Activated CD4-positive, alpha-beta T cell treated with anti-CD3 and anti-CD28 coated beads for 36 hours (primary cell): Measurements from ENCODE around the gene IGFL1. TPM values are rescaled to one million over a fixed set of nuclear protein-coding genes. Genes with fewer than 3 reads are reported as not detected.
"Not testable (repeated sequence)": the region's sequence is repeated elsewhere in the genome, so short reads cannot be mapped to it uniquely, and the experiment has no call there.

ENCODE experiments used
- ATAC-seq: fragments of 200-7000 bp; cut with Tn5 transposase; one replicate; pipeline ENCODE4 v1.10.0; 2021; ENCODE audit warnings: mild to moderate bottlenecking, moderate library complexity
- CTCF ChIA-PET: fragments of 350-600 bp; sonication (Branson Sonifier 250); formaldehyde crosslinking; loops from one replicate; lab custom pipeline; 2021; ENCODE audit warnings: antibody characterized with exemption; lab: Charles Lee
- POLR2A ChIA-PET: fragments of 350-600 bp; sonication (Branson Sonifier 250); formaldehyde crosslinking; loops from one replicate; lab custom pipeline; 2021; ENCODE audit warnings: antibody characterized with exemption, inconsistent platforms; lab: Charles Lee
- DNase-seq: peaks from one replicate; pipeline ENCODE4 v3.0.0-alpha.2; 2020
- H3K27ac Mint-ChIP-seq: one replicate; pipeline ENCODE4 v1.8.0; 2021; ENCODE audit warnings: mixed read lengths
- H3K27me3 Mint-ChIP-seq: one replicate; pipeline ENCODE4 v1.8.0; 2021; ENCODE audit warnings: mixed read lengths
- H3K36me3 Mint-ChIP-seq: one replicate; pipeline ENCODE4 v1.8.0; 2021; ENCODE audit warnings: low read depth, mixed read lengths
- H3K4me1 Mint-ChIP-seq: one replicate; pipeline ENCODE4 v1.8.0; 2021; ENCODE audit warnings: mixed read lengths
- H3K4me3 Mint-ChIP-seq: one replicate; pipeline ENCODE4 v1.8.0; 2021; ENCODE audit warnings: mild to moderate bottlenecking, moderate library complexity, mixed read lengths
- H3K9me3 Mint-ChIP-seq: one replicate; pipeline ENCODE4 v1.8.0; 2021; ENCODE audit warnings: low read depth, mixed read lengths
- intact Hi-C, 2 experiments: fragments of 100-400 bp; cut with DNase I in 1 of 2; cut with micrococcal nuclease in 1 of 2; formaldehyde crosslinking; loops; one replicate each; pipeline versions ENCODE4 v1.14.2 to v1.15.1; 2022 to 2024; cut with DNase I, micrococcal nuclease
- total RNA-seq, 2 experiments: library from RNA; stranded (reverse); gene quantifications; one replicate each; pipeline ENCODE4 v1.2.3, GENCODE V29; 2021

IGFL1 gene
- total RNA-seq, 2 experiments from 2014 or later = not detected

DNA sequence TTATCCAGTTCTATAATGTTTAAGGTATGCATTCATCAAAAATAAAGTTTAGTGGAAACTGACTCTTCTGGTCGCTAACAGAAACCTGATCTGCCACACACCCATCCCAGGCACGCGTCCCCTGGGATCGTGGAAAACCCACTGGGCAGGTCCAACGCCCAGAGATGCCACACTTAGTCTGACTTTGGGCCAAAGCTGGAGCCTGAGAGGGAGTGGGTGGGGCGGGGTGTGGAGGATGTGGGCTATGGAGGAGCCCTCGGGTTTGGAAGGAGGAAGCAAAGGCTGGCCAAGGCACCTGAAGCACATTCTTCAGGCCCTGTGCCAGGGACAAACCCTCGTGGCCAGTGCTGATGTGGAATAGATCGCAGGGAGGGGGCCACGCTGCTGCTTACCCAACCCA is 2.5 kb downstream of the IGFL1 start:
- ChIA-PET CTCF (no interaction called here), POLR2A (no interaction called here)
- H3K36me3 Mint-ChIP-seq = no peaks in the 10 kb centered on the region
- intact Hi-C loops = no loop called here
- no peak overlapping the region for H3K27ac Mint-ChIP-seq
- H3K27me3 Mint-ChIP-seq = peaks cover 26% of the 10 kb centered on the region
- H3K4me1 Mint-ChIP-seq = no peaks in the 10 kb centered on the region
- no peak for ATAC-seq
- no peaks in the 10 kb centered on the region for H3K9me3 Mint-ChIP-seq
- H3K4me3 Mint-ChIP-seq = no peak overlapping the region
- no peak for DNase-seq

DNA sequence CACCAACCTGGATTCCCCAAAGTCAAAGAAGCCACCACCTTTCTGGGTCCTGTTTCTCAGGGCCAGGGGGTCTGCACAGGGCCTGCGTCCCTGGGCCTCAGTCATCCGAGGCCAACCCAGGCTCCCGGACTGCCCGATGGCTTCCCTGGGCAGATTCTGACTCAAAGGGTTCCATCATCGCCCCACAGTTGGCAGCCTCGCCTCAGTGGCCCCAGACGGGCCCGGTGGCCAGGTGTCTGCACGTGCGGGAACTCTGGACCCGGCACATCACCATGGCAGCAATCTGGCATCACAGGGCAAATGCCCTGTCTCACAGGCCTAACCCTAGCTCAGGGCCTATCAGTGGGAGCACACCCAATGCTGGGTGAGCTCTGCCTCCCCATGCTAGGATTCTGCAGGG is 2.9 kb downstream of the IGFL1 start:
- no peak overlapping the region for H3K27ac Mint-ChIP-seq
- no peaks in the 10 kb centered on the region for H3K36me3 Mint-ChIP-seq
- H3K9me3 Mint-ChIP-seq = no peaks in the 10 kb centered on the region
- no peak for DNase-seq
- ChIA-PET POLR2A (no interaction called here), CTCF (no interaction called here)
- peaks cover 26% of the 10 kb centered on the region for H3K27me3 Mint-ChIP-seq
- no peak overlapping the region for H3K4me3 Mint-ChIP-seq
- ATAC-seq = no peak
- intact Hi-C loops = no loop called here
- H3K4me1 Mint-ChIP-seq = no peaks in the 10 kb centered on the region

DNA sequence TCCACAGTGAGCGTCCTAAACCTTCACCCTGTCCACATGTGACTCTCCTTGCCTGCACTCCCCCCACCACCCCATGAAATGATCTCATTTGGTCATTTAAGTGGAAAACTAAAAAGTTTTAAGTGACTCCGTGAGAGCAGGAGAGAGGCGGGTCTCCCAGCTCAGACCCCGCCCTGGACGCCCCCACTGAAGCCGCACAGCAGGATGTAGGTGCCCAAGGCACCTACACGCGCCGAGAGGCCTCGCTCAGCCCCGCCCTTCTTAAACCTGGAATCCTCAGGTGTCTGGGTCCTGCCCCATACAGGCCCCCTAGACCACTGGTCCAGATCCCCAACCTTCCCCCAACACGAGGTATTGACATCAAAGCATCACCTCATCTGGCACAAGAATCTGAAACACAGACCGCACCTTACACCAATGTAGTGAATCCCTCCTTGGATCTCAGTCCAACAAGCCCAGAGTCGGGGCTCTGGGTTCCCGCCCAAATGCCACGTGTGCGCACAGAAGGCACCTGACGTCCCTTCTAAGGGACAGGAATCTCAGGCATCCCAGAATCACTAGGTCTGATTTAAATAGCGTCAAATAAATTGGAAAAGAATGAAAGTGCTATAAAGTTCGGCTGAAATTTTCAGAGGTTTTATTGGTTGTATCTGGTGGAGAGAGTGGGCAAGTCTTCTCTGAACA is 3.5 kb downstream of the IGFL1 start:
- ChIA-PET CTCF (no interaction called here), POLR2A (no interaction called here)
- Mint-ChIP-seq H3K9me3 (no peaks in the 10 kb centered on the region), H3K4me3 (no peak overlapping the region), H3K36me3 (no peaks in the 10 kb centered on the region), H3K27me3 (peaks cover 26% of the 10 kb centered on the region), H3K27ac (no peak overlapping the region), H3K4me1 (no peaks in the 10 kb centered on the region)
- intact Hi-C loops = no loop called here
- ATAC-seq (no peak), DNase-seq (no peak)

DNA sequence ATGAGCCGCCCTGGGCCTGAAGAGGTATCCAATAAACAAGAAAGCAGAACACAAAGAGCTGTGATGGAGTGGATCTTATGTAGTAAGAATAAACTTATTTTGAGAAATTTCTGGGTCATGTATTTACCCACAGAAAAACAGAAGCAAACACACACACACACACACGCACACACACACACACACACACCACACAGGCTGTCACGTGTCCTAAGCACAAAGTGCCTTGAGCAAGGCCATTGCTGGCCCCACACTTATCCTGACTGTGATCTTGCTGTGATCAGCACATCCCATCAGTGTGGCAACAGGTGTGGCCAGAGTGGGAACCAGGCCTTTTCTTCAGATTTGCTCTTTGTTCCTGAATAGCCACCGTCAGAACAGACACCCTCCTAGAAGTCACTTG is 4.3 kb downstream of the IGFL1 start:
- DNase-seq, POLR2A ChIA-PET, H3K4me1 Mint-ChIP-seq, ATAC-seq, H3K36me3 Mint-ChIP-seq, H3K27ac Mint-ChIP-seq, H3K4me3 Mint-ChIP-seq, H3K9me3 Mint-ChIP-seq, intact Hi-C loops, CTCF ChIA-PET: not testable (repeated sequence)
- peaks cover 31% of the 10 kb centered on the region for H3K27me3 Mint-ChIP-seq

DNA sequence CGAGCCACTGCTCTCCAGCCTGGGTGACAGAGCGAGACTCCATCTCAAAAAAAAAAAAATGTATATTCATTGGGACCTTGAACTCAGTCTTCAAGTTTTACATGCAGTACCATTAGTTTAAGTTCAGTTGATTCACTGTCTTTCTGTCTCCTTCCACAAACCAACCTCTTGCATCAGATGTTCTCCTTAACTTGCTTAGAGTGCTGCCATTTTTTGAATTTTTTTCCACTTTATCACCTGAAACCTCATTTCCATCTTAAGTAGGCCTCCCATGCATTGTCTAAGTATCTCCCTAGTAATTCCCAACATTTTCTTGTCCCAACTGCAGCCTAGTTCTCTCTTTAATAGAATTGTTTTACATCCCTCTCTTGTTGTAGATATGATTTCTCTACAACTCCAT is 8.6 kb downstream of the IGFL1 start:
- ATAC-seq, H3K9me3 Mint-ChIP-seq, H3K4me1 Mint-ChIP-seq, H3K4me3 Mint-ChIP-seq, intact Hi-C loops, CTCF ChIA-PET, H3K27ac Mint-ChIP-seq, POLR2A ChIA-PET, H3K36me3 Mint-ChIP-seq, DNase-seq: not testable (repeated sequence)
- H3K27me3 Mint-ChIP-seq = peaks cover 44% of the 10 kb centered on the region

DNA sequence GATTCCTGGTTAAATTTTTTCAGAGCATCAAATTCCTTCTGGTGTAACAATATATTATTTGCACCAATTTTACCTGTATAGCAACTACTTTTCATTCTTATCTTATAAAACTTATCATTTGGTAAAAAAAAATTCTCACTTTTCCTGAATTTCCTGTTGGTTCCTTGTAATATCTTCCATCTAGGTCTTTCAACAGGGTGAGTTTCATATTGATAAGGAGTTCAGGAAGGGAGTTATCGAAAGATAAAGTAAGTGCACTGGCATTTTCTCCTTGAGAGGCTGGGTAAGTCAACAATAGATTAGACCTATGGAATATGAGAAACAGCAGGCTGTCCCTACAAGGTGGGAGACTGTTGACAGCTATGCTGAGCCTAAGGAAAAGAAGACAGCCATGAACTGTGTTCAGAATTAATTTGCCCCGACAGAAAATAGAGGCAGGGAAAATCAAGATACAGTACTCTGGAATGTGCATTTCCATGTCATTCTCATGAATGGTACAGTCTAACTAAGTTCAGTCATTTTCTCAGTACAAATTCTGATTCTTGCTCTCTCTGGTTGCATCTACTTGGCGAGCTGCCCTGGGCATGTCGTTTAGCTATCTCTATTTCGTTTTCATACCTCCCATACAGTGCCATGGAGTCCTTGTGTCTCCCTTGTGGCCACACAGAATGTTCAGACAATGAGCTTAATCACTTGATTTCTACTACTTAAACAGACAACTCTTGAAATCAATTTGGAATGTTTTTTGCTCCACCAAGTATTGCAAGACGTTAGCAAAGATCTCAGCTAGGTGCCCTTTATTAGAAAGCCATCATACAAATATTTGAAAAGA is 9.9 kb downstream of the IGFL1 start:
- Mint-ChIP-seq H3K9me3 (no peaks in the 10 kb centered on the region), H3K36me3 (no peaks in the 10 kb centered on the region), H3K4me3 (no peak overlapping the region), H3K27me3 (peaks cover 49% of the 10 kb centered on the region), H3K4me1 (no peaks in the 10 kb centered on the region), H3K27ac (no peak overlapping the region)
- DNase-seq = no peak
- ATAC-seq = no peak
- intact Hi-C loops = no loop called here
- POLR2A ChIA-PET = no interaction called here
- CTCF ChIA-PET = no interaction called here

DNA sequence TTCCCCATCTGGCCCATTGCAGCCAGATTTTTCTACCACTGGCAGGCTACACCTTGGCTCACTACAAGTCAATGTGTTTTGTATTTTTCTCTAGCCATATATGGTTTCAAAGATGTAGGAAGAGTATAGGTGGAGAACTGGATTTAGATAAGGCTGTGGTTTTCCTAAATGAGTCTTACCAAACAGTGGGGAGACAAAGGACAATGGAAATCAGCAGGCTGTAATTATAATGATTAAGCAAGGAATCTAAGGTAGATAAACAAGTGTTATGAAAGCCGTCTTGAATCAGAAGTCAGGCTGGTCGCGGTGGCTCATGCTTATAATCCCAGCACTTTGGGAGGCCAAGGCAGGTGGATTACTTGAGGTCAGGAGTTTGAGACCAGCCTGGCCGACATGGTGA is 11.2 kb downstream of the IGFL1 start:
- H3K27ac Mint-ChIP-seq = no peak overlapping the region
- H3K4me3 Mint-ChIP-seq = no peak overlapping the region
- no peak for ATAC-seq
- ChIA-PET CTCF (no interaction called here), POLR2A (no interaction called here)
- peaks cover 52% of the 10 kb centered on the region for H3K27me3 Mint-ChIP-seq
- H3K9me3 Mint-ChIP-seq = no peaks in the 10 kb centered on the region
- intact Hi-C loops = no loop called here
- no peaks in the 10 kb centered on the region for H3K36me3 Mint-ChIP-seq
- no peak for DNase-seq
- H3K4me1 Mint-ChIP-seq = no peaks in the 10 kb centered on the region

DNA sequence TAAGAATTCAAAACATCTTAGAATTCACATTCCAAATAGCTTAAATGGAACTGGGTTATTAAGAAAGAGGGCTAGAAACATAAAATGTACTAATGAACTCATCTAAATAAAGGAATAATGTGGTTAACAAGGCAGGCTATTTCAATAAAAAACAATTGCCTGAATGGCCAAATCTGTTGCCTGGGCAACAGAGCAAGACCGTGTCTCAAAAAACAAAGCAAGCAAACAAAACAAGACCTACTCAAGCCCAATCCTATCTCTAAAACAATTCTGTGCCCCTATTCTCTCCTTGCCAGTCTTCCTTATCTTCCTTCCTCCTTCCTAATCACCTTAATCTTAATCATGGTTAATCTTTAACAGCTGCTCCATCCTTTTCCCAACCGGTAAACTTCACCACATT is 12.1 kb downstream of the IGFL1 start:
- Mint-ChIP-seq H3K36me3 (no peaks in the 10 kb centered on the region), H3K27me3 (peaks cover 54% of the 10 kb centered on the region), H3K4me3 (no peak overlapping the region), H3K4me1 (no peaks in the 10 kb centered on the region), H3K27ac (no peak overlapping the region), H3K9me3 (no peaks in the 10 kb centered on the region)
- DNase-seq = no peak
- intact Hi-C loops = no loop called here
- ChIA-PET POLR2A (no interaction called here), CTCF (interaction anchor here (0.6 to 0.7 kb wide), 2 partner anchors 72 to 96 kb away, joined by 3 read pairs; no protein-coding TSS in a partner anchor)
- no peak for ATAC-seq

DNA sequence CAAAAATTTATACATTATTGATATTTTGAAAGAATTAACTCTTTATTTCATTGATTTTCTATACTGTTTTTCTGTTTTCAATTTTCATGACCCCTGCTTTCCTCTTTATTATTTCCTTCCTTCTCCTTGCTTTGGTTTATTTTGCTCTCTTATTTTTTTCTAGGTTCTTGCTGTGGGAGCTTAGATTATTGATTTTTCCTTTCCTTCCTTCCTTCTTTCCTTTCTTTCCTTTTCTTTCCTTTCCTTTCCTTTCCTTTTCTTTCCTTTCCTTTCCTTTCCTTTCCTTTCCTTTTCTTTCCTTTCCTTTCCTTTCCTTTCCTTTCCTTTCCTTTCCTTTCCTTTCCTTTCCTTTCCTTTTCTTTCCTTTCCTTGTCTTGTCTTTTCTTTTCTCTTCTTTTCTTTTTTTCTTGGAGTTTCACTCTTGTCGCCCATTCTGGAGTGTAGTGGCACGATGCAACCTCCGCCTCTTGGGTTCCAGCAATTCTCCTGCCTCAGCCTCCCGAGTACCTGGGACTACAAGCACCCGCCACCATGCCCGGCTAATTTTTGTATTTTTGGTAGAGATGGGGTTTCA is 13.6 kb downstream of the IGFL1 start:
- H3K4me1 Mint-ChIP-seq, ATAC-seq, H3K9me3 Mint-ChIP-seq, DNase-seq, H3K27ac Mint-ChIP-seq, H3K36me3 Mint-ChIP-seq, CTCF ChIA-PET, H3K4me3 Mint-ChIP-seq, intact Hi-C loops, POLR2A ChIA-PET: not testable (repeated sequence)
- H3K27me3 Mint-ChIP-seq = peaks cover 59% of the 10 kb centered on the region

DNA sequence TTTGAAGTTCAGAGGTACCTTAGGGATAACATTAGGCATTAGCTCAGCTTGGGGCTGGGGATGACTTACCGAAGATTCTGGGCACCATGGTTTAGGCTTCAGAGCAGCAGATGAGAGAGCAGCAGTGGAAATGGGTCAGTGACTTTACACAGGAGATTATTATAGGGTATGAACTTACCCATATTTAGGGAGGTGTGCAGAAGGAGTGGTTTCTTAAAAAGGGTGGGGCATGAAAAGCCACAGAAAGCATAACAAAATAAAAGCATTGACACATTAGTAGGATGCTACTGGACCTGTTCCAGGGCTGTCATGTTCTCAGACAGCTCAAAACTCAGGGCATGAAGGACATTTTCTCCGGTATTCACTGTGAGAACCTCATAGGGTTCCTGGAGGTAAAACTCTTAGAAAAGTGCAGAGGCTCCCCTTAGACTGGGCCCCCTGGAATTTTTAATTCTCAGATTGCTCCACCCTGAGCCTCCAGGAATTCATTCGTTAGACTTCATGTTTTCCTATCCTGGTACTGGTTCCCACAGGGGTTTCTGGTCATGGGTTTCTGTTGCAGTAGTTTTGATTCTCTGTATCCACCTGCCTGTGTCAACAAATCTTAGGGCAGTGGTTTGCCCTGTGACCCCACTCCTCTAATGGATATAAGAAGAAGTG is 20.7 kb downstream of the IGFL1 start:
- no peak overlapping the region for H3K4me3 Mint-ChIP-seq
- intact Hi-C loops = no loop called here
- no peaks in the 10 kb centered on the region for H3K36me3 Mint-ChIP-seq
- ChIA-PET POLR2A (interaction anchor here (0.6 kb wide), 1 partner anchor 380 kb away, joined by 5 read pairs; no protein-coding TSS in a partner anchor), CTCF (interaction anchor here (0.6 to 1.1 kb wide), 4 partner anchors 11 to 191 kb away, joined by 3 to 4 read pairs (median 4); no protein-coding TSS in a partner anchor)
- ATAC-seq (no peak), DNase-seq (no peak)
- no peaks in the 10 kb centered on the region for H3K4me1 Mint-ChIP-seq
- H3K27ac Mint-ChIP-seq = no peak overlapping the region
- peaks cover 46% of the 10 kb centered on the region for H3K27me3 Mint-ChIP-seq
- no peaks in the 10 kb centered on the region for H3K9me3 Mint-ChIP-seq

DNA sequence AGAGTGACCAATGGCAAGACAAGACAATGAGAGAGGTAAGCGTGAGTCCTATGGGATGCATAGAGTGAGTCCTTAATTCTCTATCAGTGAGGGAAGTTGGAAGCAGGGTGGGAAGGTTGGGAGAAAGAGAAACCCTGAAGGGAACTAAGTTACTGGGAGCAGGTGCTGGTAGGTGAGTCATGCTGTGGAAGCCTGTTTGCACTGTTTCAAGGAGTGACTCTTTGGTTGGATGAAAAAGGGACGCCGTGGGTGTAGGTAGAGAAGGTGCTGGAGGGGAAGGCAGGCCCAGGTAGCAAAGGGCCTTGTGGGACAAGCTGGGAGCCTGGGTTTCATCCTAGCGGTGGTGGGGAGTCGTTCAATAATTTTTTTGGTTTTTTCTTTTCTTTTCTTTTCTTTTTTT is 21.9 kb downstream of the IGFL1 start:
- intact Hi-C loops = no loop called here
- Mint-ChIP-seq H3K4me1 (no peaks in the 10 kb centered on the region), H3K36me3 (no peaks in the 10 kb centered on the region), H3K27me3 (peaks cover 39% of the 10 kb centered on the region), H3K4me3 (no peak overlapping the region), H3K9me3 (no peaks in the 10 kb centered on the region), H3K27ac (no peak overlapping the region)
- DNase-seq (no peak), ATAC-seq (no peak)
- CTCF ChIA-PET = no interaction called here
- POLR2A ChIA-PET = interaction anchor here (0.5 kb wide), 1 partner anchor 17 kb away, joined by 7 read pairs; no protein-coding TSS in a partner anchor
